Prostate gland (tissue), 2 donors: ENCODE results near the gene GADL1. TPM values are rescaled to one million over a fixed set of nuclear protein-coding genes. Genes with fewer than 3 reads are reported as not detected.

Experiments
- DNase-seq: peaks from one replicate; pipeline ENCODE4 v3.0.0-alpha.2; 2019; ENCODE audit warnings: low spot score
- H3K27ac ChIP-seq, 2 donors: fragments of 200-600 bp; sonication (generic); 2 replicates each; pipeline ENCODE4 v1.5.1; 2017 to 2019
- H3K27me3 ChIP-seq: fragments of 200-600 bp; sonication (generic); replicated peaks from 2 replicates; pipeline ENCODE4 v1.5.1; 2019; ENCODE audit not compliant: insufficient read depth
- H3K36me3 ChIP-seq, 2 donors: fragments of 200-600 bp; sonication (generic); 1 replicate in 1 of 2; 2 replicates in 1 of 2; pipeline versions ENCODE4 v1.5.1 to v1.8.1; 2017 to 2019
- H3K4me1 ChIP-seq: fragments of 200-600 bp; sonication (generic); replicated peaks from 2 replicates; pipeline ENCODE4 v1.5.1; 2019
- H3K4me3 ChIP-seq, 2 donors: fragments of 200-600 bp; sonication (generic); 2 replicates each; pipeline ENCODE4 v1.5.1; 2017 to 2019
- H3K9me3 ChIP-seq: fragments of 200-600 bp; sonication (generic); 2 replicates; pipeline ENCODE4 v1.5.1; 2017
- POLR2A ChIP-seq: fragments of 450-650 bp; IDR thresholded peaks from one replicate; pipeline ENCODE4 v1.6.1; 2016; ENCODE audit warnings: antibody characterized with exemption, mild to moderate bottlenecking
- POLR2AphosphoS5 ChIP-seq: sonication (generic); formaldehyde crosslinking; IDR thresholded peaks from one replicate; pipeline ENCODE4 v1.6.1; 2017; ENCODE audit warnings: antibody characterized with exemption
- WGBS: methylation state at CpG from one replicate; pipeline ENCODE4 v1.1.5; 2018; 5-methylcytosine and 5-hydroxymethylcytosine counted together
- intact Hi-C: fragments of 100-400 bp; cut with DNase I; formaldehyde crosslinking; loops from one replicate; pipeline ENCODE4 v1.14.2; 2022
- total RNA-seq, 2 donors: library from RNA; depleted of rRNA; stranded (reverse); fragments of >200 nt; gene quantifications; one replicate each; pipeline ENCODE4 v1.1.0, GENCODE V29; 2016
- TF ChIP-seq, protein P1 (sequence below), 4 experiments: fragments of 200-600 bp in 2 of 4; fragments of 450-650 bp in 2 of 4; sonication (generic) in 2 of 4; IDR thresholded peaks; 1 replicate in 3 of 4; 2 replicates in 1 of 4; pipeline ENCODE4 v1.5.1; 2016 to 2019; ENCODE audit warnings: antibody characterized with exemption in 4 of 4, mild to moderate bottlenecking in 2 of 4, moderate library complexity in 2 of 4

Gene GADL1
- total RNA-seq, 2 donors from 2014 or later: not detected

DNA sequence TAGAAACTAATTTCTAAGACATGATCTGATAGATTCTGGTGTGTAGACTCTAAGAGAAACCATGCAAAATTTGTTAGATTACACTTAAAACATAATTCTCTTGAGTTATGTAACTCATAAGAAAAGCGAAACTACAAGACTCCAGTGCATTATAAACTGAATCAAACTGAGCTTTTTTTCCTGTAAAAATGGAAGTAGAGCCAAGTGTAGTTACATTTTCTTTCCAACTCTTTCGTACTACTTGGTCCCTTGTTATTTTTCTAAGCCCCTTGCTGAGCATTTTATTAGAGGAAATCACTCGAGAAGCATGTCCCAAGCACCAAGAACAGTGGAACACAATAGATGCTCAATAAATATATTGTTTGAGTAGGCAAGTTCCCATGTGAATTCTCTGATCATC lies 130.2 kb downstream of the GADL1 start:
- intact Hi-C loops: loop anchor here (10.0 kb wide), 1 partner anchor 1001 kb away; no protein-coding TSS in a partner anchor
- no peak overlapping the region for H3K4me3 ChIP-seq
- H3K9me3 ChIP-seq: no peaks in the 10 kb centered on the region
- H3K4me1 ChIP-seq: no peaks in the 10 kb centered on the region
- no peak for DNase-seq
- H3K27ac ChIP-seq: no peak overlapping the region
- H3K36me3 ChIP-seq: no peaks in the 10 kb centered on the region
- 44% methylated on average over 3 of the region's 3 CpGs for WGBS
- H3K27me3 ChIP-seq: no peaks in the 10 kb centered on the region
- TF ChIP-seq POLR2A: no peak
- TF ChIP-seq POLR2AphosphoS5: no peak
- TF ChIP-seq, protein P1, sequence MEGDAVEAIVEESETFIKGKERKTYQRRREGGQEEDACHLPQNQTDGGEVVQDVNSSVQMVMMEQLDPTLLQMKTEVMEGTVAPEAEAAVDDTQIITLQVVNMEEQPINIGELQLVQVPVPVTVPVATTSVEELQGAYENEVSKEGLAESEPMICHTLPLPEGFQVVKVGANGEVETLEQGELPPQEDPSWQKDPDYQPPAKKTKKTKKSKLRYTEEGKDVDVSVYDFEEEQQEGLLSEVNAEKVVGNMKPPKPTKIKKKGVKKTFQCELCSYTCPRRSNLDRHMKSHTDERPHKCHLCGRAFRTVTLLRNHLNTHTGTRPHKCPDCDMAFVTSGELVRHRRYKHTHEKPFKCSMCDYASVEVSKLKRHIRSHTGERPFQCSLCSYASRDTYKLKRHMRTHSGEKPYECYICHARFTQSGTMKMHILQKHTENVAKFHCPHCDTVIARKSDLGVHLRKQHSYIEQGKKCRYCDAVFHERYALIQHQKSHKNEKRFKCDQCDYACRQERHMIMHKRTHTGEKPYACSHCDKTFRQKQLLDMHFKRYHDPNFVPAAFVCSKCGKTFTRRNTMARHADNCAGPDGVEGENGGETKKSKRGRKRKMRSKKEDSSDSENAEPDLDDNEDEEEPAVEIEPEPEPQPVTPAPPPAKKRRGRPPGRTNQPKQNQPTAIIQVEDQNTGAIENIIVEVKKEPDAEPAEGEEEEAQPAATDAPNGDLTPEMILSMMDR (IDR thresholded peaks at IDR 0.05): no peak

DNA sequence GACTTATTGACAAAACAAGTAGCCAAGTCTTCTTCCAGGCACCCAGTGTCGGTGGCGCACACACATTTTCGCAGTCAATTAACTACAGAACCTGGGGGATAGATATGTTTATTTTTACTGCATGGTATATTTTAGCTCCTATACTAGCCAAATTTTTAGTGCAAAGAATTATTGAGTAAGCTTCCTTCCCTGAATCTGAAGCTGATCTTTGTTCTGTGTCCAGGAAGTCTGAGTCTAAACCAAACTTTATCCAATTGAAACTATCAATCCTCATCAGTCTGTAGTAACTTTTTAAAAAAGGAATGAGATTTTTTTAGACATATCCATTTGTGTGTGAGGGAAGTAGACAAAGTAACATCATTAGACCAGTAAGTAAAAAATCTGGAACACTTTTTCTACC lies 133.1 kb downstream of the GADL1 start:
- Histone ChIP-seq H3K27me3 (no peaks in the 10 kb centered on the region), H3K9me3 (no peaks in the 10 kb centered on the region), H3K36me3 (no peaks in the 10 kb centered on the region), H3K4me3 (no peak overlapping the region), H3K4me1 (no peaks in the 10 kb centered on the region), H3K27ac (no peak overlapping the region)
- TF ChIP-seq POLR2AphosphoS5 (no peak), POLR2A (no peak)
- TF ChIP-seq, protein P1 (IDR thresholded peaks at IDR 0.05): no peak
- no peak for DNase-seq
- intact Hi-C loops: loop anchor here (10.0 kb wide), 1 partner anchor 1003 kb away; no protein-coding TSS in a partner anchor
- 95% methylated on average over 3 of the region's 3 CpGs for WGBS

DNA sequence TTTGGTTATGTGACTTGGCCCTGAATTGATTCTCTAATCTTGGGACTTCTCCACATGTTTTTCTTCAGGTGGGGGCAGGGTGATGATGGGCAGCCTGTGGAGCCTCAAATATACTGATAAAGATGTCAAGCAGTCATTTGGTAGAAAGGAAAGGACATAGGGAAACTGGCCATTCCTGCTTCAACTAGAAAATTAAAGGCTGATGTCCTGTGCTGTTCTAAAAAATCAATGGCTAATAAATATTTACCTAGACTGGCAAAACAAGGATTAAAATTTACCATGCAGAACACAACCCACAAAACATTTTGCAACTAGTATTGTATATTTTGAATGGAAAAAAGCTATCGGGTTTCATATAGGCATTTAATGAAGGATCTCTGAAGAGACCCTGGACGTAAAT lies 133.7 kb downstream of the GADL1 start:
- Histone ChIP-seq H3K36me3 (no peaks in the 10 kb centered on the region), H3K4me1 (no peaks in the 10 kb centered on the region), H3K9me3 (no peaks in the 10 kb centered on the region), H3K27ac (no peak overlapping the region), H3K27me3 (no peaks in the 10 kb centered on the region), H3K4me3 (no peak overlapping the region)
- TF ChIP-seq, protein P1 (IDR thresholded peaks at IDR 0.05): no peak
- TF ChIP-seq POLR2AphosphoS5: no peak
- TF ChIP-seq POLR2A: no peak
- 89% methylated on average over 2 of the region's 2 CpGs for WGBS
- DNase-seq: no peak
- intact Hi-C loops: loop anchor here (10.0 kb wide), 1 partner anchor 1004 kb away; no protein-coding TSS in a partner anchor

DNA sequence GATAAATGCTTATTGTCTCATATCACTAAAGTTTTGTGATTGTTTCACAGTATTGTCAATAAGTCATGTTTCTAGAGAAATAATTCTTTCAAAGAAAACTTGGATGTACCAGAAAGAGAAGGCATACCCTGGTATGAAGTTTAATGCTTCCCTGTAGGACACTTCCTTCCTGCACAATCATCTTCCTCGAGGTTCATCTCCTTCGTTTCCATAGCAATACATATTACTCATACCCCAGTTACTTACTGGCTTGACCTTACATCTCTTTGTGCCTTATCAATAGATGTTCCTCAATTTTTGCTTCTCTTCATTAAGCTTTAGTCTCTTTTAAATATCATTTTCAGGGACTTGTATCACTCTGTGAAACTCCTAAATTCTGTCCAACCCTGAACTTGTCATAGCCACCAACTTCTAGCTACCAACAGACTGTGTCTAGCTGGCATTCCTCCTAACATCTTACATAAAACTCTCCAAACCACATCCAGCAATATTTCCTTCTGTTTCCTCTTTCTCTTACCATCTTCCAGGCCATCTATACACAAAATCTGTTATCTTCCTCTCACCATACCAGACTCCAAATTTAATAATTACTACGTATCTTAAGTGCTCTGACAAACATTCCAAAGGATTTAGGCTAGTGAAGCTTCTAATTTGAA lies 134.3 kb downstream of the GADL1 start:
- WGBS: 77% methylated on average over 3 of the region's 3 CpGs
- TF ChIP-seq POLR2AphosphoS5: no peak
- no peak for TF ChIP-seq POLR2A
- TF ChIP-seq, protein P1 (IDR thresholded peaks at IDR 0.05): no peak
- H3K27me3 ChIP-seq: no peaks in the 10 kb centered on the region
- no peak for DNase-seq
- no peak overlapping the region for H3K27ac ChIP-seq
- intact Hi-C loops: loop anchor here (10.0 kb wide), 1 partner anchor 1005 kb away; no protein-coding TSS in a partner anchor
- no peaks in the 10 kb centered on the region for H3K4me1 ChIP-seq
- H3K4me3 ChIP-seq: no peak overlapping the region
- H3K36me3 ChIP-seq: no peaks in the 10 kb centered on the region
- H3K9me3 ChIP-seq: no peaks in the 10 kb centered on the region

DNA sequence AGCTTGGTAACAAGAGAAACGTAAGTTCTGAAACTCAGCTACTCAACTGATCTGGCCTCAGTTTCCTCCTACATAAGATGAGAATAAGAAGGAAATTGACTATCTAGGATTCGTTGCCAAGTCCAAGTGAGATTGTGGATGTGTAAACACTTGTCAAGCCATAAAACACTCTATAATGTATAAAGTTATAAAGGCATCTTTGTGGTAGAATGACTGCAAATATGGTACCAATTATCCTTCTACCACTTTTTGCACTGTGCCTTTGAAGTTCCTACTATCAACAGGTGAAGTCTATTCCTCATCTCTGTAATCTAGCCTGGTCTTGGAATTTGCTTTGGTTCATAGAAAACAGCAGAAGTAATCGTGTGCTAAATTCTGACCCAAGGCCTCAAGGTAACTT lies 138.2 kb downstream of the GADL1 start:
- no peaks in the 10 kb centered on the region for H3K9me3 ChIP-seq
- H3K4me3 ChIP-seq: no peak overlapping the region
- H3K27ac ChIP-seq: no peak overlapping the region
- H3K4me1 ChIP-seq: no peaks in the 10 kb centered on the region
- WGBS: 61% methylated on average over 3 of the region's 3 CpGs
- H3K36me3 ChIP-seq: no peaks in the 10 kb centered on the region
- TF ChIP-seq, protein P1 (IDR thresholded peaks at IDR 0.05): no peak
- no peak for TF ChIP-seq POLR2AphosphoS5
- TF ChIP-seq POLR2A: no peak
- DNase-seq: no peak
- H3K27me3 ChIP-seq: peaks cover 4% of the 10 kb centered on the region
- intact Hi-C loops: no loop called here
